NCI-H146 treated with DMSO at 0.1 percent for 48 hours (cell line): ENCODE measurements around the gene LCE1C.

ENCODE experiments used
- DNase-seq: peaks from one replicate; lab custom pipeline; 2025; ENCODE audit not compliant: unreplicated experiment; lab: John Stamatoyannopoulos, UW

Gene LCE1C

DNA sequence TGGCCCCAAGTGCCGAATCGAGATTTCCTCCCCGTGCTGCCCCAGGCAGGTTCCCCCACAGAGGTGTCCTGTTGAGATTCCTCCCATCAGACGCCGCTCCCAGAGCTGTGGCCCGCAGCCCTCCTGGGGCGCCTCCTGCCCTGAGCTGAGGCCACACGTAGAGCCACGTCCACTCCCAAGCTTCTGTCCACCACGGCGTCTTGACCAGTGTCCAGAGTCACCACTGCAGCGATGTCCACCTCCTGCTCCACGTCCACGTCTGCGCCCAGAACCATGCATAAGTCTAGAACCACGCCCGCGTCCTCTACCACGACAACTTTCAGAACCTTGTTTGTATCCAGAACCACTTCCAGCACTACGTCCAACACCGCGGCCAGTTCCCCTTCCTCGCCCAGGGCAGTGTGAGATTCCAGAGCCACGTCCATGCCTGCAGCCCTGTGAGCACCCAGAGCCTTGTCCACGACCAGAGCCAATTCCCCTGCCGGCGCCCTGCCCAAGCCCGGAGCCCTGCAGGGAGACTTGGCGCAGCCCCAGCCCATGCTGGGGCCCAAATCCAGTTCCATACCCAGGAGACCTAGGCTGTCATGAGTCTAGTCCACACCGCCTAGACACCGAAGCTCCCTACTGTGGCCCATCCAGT, 45.8 kb downstream of the LCE1C start:
- no peak for DNase-seq

- DNase-seq: no peak
Measured at GRCh38 chr1:152759453-152760173, 46.8 kb downstream of the LCE1C start.

GRCh38 chr1:152758636-152759035, 47.8 kb downstream of the LCE1C start:
- no peak for DNase-seq

GRCh38 chr1:152757747-152758146, 48.7 kb downstream of the LCE1C start, which contains the start of gene KPRP:
Gene KPRP, plus strand, starts transcription at chr1:152758025. Its CDS starts 1,564 bp downstream, at chr1:152759589.
- DNase-seq: no peak

DNA sequence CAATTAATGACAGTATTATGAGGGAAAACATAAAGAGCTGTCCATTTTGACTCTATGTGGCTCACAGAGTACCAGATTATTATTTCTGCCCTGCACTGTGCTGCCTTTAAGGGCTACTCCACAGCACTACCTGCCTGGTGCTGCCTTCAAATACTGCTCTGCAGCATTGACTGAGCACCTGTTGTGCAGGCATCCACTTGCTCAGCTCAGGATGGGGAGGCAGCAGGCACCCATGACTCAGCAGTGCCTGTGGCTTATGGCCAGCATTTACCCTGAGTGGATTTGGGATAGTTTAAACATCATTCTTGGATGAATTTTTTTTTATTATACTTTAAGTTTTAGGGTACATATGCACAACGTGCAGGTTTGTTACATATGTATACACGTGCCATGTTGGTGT, 49.6 kb downstream of the LCE1C start:
- DNase-seq: no peak
